GM20431 (cell line): Measurements from ENCODE around the gene PHGDH.
"Not testable (repeated sequence)": the region's sequence is repeated elsewhere in the genome, so short reads cannot be mapped to it uniquely, and the experiment has no call there.

Experiments
- in situ Hi-C: fragments of 300-500 bp; cut with MseI, MboI; formaldehyde crosslinking; loops from one replicate; pipeline ENCODE4 v1.15.0; 2020; ENCODE audit warnings: low sequenced_read_pairs; ENCODE audit not compliant: unreplicated experiment

The PHGDH gene

GRCh38 chr1:119783354-119784185 lies 71.8 kb downstream of the PHGDH start:
- in situ Hi-C loops = no loop called here

- in situ Hi-C loops = no loop called here
Observed at GRCh38 chr1:119784191-119784781, 72.6 kb downstream of the PHGDH start.

GRCh38 chr1:119786046-119786445 lies 74.3 kb downstream of the PHGDH start:
- in situ Hi-C loops = not testable (repeated sequence)

GRCh38 chr1:119786473-119787050 lies 74.8 kb downstream of the PHGDH start:
- in situ Hi-C loops = not testable (repeated sequence)

DNA sequence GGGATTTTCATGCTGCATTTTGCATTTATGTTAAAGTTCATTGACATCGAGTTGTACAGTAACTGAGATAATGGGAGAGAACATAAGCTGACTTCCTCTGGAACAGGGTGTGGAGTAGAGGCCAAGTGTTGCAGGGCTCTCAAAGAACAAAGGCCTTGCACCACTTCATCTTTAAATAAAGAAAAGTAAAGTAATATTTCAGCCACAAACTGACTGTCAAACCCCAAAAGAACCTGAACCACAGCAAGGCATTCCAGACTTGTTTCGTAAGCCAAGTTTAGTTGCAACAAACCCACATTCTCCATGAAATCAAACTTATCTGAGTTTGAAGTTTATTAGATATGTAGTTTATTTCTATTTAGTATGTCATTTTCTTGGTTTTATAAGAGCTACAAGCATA lies 76.0 kb downstream of the PHGDH start:
- in situ Hi-C loops = no loop called here

- in situ Hi-C loops = no loop called here
Observed at GRCh38 chr1:119790451-119791198, 78.9 kb downstream of the PHGDH start.

DNA sequence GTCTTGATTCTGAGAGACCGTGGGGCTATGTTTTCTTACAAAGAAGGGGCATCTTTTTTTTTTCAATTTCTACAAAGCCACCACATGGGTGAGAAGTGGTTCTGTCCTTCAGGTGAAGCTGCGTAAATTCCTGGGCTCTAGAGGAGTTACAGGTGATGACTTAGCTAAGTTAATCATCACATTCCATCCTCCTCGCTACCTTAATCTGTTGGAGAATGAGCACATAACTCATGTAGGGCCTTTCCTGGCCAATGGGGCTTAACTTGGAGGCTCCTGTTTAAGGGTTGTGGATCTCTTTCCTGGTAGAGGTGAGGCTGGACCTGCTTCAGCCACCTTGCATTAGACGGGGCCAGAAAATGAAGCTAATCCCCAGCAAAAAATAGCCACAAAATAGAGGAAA lies 79.6 kb downstream of the PHGDH start:
- in situ Hi-C loops = no loop called here
